Activated CD4-positive, alpha-beta T cell treated with anti-CD3 and anti-CD28 coated beads, Interleukin-2, amount 50 U/mL, for 24 hours (primary cell): ENCODE measurements around the gene SPRYD7.
"Not testable (repeated sequence)": the region's sequence is repeated elsewhere in the genome, so short reads cannot be mapped to it uniquely, and the experiment has no call there.

ENCODE experiments used
- DNase-seq, 2 donors: peaks; one replicate each; pipeline ENCODE4 v3.0.0-alpha.2; 2020; ENCODE audit warnings: low read depth in 1 of 2, low spot score in 1 of 2

SPRYD7 gene

DNA sequence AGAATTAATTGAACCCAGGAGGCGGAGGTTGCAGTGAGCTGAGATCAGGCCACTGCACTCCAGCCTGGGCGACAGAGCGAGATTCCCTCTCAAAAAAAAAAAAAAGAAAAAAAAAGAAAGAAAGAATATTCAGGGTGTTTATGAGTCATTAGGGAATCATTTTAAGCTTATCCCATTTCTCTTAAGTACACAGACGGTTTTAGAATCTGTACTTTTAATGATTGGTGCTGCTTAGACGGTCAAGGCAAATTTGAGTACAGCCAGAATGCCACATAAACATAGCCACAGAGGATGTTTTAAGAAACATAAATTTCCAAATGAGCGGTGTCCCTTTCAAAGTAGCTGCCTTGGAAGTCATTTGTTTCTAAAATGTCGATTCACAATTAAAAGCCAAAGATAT, 2.6 kb downstream of the SPRYD7 start:
- DNase-seq, result no peak

DNA sequence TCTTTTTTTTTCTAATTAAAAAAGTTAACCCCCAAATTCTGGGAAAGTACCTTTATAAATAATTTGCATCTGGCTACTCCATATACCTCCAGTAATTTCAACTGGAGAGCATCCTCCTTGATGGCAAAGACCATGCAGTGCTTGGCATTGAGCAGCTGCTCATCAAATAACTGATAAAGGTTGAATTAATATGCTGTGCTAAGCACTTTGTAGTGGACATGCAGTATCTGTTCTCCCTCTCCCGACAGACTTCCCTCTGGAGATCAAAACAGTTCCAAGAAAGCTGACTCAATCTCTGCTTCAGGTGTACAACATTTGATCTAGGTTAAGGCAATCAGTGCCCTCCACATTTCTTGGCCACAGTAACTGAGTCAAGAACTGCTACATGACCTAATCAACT, 3.3 kb downstream of the SPRYD7 start:
- DNase-seq, result no peak

DNA sequence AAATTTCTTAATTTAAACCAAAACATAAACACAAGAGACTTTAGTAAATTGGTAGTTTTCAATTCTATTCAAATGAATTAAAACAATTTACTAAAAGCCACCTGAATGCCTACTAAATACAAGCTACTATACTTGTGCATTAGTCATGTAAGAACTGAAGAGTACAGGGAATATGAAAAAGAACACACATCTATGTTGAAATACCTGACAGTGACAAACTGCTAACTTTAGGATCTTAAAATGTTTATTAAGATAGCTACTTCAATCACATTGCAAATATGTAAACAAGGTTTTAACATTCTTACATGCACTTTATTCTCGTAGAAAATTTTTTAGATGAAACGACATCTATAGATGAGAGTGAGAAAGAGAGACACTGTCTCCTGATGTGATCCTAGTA, 4.1 kb downstream of the SPRYD7 start:
- DNase-seq, result no peak

DNA sequence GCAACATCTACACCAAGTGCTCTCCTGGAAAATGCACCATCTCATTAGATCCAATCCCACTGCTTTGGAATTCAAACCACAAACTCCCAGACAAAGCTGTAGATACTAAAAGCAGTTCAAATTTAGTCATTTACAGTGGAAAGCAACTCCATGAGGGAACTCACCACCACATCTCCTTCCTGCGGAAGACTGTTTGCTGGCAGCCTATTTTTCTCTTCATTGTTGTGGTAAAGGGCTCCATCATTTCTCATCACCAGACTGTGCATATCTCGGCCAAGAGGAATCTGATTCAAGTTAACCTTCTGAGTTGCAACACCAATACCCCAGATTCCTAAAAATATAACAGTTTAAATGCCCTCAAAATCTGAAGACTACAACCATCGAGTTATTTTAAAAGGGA, 8.4 kb downstream of the SPRYD7 start:
- DNase-seq, result no peak

DNA sequence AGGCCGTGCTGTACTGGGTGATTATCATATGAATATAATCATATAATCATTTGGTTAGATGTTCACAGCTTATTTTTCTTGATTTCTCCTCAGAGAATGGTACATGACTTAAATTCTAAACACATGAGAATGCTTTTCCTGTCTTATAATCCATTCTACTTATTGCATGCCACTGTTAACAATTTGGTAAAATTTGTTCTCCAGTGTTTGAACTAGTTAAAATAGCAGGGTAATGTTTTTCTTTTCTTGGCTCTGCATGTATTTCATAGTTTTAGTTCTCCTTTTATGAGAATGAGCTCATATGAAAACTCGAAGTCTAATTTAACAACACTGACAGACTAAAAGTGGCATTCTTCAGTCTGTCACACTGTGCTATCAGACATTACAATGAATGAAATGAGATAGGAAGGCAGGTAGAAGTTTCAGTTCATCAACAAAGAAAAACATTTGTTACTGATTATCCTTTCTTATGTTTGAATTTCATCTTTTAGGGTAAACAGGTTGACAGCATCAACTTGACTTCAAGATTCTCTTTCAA, 10.2 kb downstream of the SPRYD7 start:
- DNase-seq, result no peak

DNA sequence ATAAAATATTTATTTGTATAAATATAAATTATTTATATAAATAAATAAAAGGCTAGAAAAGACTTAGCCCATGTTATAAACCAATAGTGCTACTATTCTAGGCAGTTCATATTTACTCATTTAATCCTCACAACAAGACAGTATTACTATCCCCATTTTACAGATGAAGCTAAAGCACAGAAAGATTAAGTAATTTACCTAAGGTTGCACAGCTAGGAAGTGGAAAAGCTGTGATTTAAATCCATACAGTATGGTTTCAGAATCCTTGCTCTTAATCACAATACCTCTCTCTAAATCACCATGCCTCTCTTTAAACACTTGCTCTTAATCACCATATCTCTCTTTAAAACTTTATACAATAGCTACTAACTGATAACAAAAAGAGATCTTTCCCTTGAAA, 13.8 kb downstream of the SPRYD7 start:
- DNase-seq, result no peak

DNA sequence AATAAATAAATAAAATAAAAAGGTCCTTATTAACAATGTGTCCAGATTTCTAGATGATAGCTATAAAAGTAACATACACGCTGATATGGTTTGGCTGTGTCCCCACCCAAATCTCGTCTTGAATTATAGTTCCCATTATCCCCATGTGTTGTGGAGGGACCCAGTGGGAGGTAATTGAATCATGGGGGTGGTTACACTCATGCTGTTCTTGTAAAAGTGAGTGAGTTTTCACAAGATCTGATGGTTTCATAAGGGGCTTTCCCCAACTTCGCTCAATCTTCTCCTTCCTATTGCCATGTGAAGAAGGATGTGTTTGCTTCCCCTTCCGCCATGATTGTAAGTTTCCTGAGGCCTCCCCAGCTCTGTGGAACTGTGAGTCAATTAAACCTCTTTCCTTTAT, 15.2 kb downstream of the SPRYD7 start:
- not testable (repeated sequence) for DNase-seq

DNA sequence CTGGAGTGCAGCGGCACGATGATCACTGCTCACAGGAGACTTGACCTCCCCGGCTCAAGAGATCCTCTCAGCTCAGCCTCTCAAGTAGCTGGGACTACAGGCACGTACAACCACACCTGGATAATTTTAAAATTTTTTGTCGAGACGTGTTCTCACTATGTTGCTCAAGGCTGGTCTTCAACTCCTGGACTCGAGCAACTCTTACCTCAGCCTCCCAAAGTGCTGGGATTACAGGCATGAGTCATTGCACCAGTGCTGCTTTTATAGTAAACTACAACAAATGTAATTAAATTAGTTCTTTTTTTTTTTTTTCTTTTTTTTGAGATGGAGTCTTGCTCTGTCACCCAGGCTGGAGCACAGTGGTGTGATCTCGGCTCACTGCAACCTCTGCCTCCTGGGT, 18.0 kb downstream of the SPRYD7 start:
- DNase-seq, result not testable (repeated sequence)

DNA sequence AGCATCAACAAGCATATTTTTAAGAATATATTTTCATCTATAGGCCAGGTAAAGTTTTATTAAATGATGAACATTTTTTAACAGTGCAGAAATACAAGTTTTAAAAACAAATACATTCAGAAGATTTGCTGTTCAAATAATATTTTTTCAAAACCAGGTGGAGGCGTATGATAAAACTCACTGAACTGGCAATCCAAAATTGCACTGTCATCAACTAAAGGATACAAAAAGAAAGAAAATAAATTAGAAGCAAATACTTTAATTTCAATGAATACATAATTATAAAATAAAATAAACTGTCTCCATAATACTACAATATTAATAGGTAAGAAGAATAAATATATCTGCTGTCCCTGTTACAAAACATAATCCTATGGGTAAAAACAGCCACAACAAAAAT, 21.2 kb downstream of the SPRYD7 start:
- DNase-seq, result no peak

DNA sequence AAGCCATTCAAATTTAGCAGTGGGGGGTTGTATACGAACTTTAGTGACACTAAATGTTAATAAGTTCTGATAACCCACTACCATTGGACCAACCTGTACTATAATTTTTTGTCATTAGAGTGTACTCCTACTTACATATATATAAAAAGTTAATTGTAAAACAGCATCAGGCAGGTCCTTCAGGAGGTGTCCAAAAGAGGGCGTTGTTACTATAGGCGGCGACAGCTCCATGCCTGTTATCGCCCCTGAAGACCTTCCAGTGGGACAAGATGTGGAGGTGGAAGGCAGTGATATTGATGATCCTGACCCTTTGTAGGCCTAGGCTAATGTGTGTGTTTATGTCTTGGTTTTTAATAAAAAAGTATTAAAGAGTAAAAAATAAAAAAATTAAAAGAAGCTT, 27.5 kb downstream of the SPRYD7 start:
- DNase-seq, result no peak

DNA sequence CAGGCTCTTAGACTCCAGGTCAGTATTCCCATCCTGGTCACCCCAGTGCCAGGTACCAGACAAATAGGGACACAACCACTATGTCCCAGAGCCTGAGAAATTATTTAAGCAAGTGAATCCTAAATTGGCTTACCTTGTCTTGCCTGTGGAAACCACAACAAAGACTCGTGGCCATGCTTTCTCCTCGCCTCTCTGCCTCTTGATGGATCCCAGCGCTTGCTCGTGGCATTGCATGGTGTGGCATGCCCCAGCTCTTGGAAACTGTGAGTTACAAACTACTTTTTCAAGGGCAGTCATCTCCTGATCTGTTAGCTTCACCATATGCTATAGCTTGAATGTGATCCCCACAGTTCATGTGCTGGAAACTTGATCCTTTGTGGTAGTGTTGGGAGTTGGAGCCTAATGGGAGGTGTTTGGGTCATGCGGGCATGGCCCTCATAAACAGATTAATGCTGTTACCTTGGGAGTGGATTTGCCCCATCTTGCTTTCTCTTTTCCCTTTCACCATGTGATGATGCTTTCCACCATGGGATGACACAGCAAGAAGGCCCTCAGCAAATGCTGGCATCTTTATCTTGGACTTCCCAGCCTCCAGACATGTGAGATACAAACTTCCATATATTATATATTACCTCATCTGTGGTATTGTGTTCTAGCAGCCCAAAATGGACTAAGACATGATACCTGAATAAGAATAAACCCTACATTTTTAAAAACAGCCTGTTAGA, 31.2 kb downstream of the SPRYD7 start:
- DNase-seq, result no peak

DNA sequence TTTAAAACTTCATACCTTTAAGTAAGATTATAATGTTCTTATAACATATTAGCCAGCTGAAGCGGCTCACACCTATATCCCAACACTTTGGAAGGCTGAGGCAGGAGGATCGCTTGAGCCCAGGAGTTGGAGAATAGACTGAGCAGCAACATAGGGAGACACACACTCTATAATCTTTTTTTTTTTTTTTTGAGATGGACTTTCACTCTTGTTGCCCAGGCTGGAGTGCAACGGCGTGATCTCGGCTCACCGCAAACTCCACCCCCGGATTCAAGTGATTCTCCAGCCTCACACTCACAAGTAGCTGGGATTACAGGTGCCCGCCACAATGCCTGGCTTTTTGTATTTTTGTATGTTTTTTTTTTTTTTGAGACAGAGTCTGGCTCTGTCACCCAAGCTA, 37.3 kb downstream of the SPRYD7 start:
- no peak for DNase-seq

DNA sequence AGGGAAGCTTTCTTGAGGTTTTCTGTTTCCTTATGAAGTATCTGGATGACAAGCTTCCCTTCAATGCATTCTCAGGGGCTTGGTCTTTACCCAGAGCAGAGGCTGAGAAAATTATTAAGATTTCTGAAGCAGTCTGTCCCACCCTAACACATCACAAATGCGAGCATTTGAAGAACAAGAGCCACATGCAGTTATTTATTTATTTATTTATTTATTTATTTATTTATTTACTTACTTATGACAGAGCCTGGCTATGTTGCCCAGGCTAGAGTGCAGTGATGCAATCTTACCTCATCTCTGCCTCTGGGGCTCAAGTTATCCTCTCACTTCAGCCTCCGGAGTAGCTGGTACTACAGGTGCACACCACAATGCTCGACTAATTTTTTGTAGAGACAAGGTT, 38.4 kb downstream of the SPRYD7 start:
- DNase-seq, result no peak

DNA sequence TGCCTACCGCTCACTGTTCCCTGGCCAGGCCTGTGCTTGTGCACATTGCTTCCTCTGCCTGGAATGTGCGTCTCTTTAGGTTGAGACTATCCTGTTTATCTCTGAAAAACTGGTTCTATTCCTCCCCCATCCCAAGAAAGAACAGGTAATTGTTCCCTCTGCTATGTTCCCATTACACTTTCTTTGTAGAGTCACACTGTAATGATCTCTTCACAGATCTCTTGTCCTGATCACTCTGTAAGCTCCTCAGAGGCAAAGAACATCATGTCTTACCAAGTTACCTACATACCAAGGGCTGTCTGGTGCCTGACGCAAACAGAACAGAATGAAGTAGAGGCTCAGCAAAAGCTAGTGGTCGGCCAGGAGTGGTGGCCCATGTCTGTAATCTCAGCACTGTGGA, 40.3 kb downstream of the SPRYD7 start:
- no peak for DNase-seq

DNA sequence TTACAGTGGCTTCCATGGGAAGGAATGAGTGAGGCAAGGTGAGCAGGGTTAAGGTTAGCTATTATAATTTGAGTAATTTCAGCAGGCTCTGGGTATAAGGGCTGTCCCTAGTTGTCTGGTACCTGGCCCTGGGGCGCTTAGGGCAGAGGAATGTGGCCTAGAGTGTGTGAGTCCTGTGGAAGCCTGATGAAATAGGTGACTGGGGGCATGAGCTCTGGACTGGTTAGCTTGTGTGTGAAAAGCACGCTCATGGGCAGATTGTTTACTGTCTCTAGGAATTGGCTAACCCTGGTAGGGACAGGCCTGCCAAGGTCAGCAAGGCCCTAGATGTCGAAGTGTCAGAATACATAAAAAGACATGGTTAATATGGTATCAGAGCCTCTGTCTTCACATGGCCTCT, 42.5 kb downstream of the SPRYD7 start:
- DNase-seq, result no peak

DNA sequence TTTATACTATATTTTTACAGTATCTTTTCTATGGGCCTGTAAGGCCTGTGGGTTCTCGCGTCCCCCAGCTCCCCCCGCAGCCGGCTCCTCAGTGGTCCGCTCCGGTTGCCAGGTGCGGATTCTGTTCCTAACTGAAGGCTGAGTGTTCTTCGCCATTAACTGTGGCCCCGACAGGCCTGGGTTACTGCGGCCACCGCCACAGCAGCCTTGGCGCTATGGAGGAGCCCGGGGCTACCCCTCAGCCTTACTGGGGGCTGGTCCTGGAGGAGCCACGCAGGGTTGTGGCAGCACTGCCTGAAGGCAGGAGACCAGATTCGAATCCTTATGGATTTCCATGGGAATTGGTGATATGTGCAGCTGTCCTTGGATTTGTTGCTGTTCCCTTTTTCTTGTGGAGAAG, 45.8 kb downstream of the SPRYD7 start:
- DNase-seq, result no peak

DNA sequence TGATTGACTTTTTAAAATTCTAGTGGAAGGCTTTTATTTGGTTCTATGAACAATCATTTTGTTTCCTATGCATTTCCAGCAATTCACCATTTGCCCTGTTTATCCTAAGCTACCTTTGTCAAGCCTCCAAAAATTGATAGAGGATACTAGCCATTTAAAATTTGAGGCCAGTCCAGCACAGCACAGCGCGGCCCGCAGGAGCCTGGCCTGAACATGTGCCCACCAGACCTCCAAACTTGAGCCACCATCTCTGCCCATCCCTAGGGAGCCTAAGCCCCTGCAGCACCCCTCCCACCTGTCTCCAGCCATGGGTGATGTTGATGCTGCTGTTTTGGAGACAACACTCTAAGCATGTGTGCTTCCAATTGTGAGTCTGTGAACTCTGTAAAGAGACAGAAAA, 57.5 kb downstream of the SPRYD7 start:
- no peak for DNase-seq

DNA sequence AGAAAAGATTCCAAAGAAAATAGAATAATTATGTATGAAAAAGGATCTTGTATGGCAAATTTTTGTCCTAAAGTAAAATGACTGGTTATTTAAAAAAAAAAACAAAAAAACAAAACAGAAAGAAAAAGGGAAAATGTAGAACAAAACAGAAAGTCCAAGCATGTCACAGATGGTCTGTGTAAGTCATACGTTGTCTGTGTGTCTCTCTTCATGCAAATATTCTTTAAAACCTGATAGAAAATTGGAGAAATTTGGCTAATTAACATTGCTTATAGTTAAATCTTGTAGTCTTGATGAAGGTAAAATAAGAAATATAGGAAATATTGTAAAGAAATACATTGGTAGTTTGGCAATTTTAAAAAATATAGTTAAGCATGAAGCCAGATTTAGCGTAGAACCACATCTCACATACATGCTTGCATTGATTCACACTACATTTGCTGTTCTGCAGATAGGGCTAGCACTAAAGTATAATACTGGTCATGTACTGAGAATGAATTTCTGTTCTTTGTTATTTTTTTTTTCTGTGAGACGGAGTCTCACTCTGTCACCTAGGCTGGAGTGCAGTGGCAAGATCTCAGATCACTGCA, 58.4 kb downstream of the SPRYD7 start:
- DNase-seq, result no peak

DNA sequence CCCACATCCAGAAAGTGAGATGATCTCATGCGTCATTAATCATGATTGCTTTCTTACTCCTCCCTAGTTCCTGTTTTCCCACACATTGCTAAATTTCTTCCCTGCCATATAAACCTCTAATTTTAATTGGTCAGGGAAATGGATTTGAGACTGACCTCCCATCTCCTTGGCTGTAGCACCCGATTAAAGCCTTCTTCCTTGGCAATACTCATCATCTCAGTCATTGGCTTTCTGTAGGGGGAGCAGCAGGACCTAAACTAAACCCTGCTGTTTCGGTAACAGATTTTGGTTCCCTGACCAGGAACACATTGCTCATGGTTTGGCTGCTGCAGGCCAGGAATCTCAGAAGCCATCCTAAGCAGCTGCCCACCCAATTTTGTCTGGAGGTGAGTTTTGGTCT, 61.7 kb downstream of the SPRYD7 start:
- DNase-seq, result no peak

DNA sequence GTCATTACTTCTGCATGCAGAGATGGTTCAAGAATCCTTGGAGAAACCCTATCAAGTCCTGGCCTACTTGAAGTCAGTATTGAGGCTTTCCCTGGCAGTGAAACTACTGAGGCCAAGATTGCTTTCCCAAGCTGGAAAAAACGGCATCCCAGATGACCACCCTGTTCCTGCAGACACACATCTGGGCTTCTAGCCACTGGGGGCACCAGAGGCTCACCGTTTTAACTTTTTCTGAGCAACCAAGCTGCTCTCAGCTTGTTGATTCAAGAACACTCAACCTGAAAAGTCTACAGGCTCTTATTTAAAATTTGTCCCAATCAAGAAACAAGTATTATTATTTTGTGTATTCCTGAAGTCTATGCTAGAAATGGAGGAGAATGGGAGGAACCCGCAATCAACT, 66.6 kb downstream of the SPRYD7 start:
- DNase-seq, result no peak

DNA sequence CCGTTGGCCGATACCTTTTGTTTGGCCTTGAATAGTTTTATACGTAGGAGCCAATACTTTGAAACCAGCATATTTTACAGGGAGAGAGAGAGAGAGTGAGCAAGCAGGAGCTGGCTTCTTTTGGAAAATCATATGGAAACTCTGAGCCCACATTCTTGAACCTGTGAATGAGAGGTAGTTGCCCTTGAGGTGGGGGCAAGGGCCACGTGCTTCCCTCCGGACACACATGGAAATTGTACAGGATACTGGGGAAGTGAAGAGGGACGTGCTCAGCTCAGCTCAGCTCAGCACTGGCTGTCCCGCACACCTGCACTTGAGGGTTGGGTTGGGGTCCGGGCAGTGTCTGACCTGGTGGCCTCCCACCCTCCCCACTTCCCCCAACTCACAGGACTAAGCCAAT, 68.3 kb downstream of the SPRYD7 start:
- no peak for DNase-seq

DNA sequence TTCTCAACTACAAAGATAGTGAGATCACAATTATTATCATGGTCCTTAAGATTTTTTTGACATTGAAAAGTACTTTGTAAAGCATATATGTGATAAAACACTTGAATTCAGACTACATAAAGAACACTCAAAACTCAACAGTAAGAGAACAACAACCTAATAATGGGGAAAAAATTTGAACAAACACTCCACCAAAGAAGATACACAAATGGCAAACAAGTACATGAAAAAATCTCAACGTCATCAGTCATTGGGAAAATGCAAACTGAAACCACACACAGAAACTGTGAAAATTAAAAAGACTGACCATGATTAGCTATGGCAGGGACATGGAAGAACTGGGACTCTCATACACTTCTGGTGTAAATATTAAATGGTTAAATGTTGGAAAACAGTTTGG, 70.9 kb downstream of the SPRYD7 start:
- no peak for DNase-seq

DNA sequence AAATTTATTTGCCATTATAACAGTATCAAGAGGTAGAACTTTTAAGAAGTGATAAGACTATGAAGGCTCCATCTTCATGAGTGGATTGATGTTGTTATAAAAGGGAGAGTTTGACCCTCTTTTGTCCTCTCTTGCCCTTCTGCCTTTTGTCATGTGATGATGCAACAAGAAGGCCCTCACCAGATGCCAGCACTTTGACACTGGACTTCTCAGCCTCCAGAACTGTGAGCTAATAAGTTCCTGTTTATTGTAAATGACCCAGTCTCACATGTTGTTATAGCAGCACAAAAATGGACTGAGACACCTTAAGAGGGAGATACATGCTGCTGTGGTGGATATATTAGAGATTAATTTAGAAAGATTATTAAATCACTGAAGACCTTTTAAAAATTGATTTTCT, 71.6 kb downstream of the SPRYD7 start:
- no peak for DNase-seq
